ENCODE measurements around the gene MAPK4. TPM values are rescaled to one million over a fixed set of nuclear protein-coding genes. Genes with fewer than 3 reads are reported as not detected.

MAPK4 gene
- total RNA-seq, 4 donors from 2014 or later, result 0.13 to 3.1 (median 0.61) TPM

DNA sequence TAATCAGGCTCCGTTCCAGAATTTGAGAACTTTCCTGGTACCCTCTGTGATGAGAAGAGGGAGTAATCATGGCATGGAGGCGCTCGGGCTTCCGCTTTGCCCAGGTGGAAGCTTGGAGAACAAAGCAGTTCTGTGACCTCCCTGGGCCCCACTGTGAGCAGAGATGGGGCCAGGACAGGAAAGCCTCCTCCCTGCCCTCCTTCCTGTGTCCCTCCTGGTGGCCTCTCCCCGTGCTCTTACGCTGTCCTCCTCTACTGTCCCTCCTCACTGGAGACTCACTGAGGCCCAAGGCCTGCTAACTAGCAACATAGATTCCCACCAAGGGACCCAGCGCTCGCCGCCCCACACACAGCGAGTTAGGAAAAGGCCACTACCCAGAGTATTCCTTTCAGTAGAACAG, 119.8 kb downstream of the MAPK4 start:
- Histone ChIP-seq H3K27me3 (no peaks in the 10 kb centered on the region), H3K27ac (no peak overlapping the region), H3K4me3 (no peak overlapping the region), H3K9me3 (no peaks in the 10 kb centered on the region), H3K4me1 (no peaks in the 10 kb centered on the region), H3K36me3 (no peaks in the 10 kb centered on the region)
- 87 to 93% methylated on average over 10 of the region's 10 CpGs for WGBS, 2 donors
- intact Hi-C loops (cut with DNase I), result no loop called here
- TF ChIP-seq POLR2A (IDR thresholded peaks at IDR 0.05) (no peak), CTCF (IDR thresholded peaks at IDR 0.05) (no peak)
- no peak for DNase-seq

DNA sequence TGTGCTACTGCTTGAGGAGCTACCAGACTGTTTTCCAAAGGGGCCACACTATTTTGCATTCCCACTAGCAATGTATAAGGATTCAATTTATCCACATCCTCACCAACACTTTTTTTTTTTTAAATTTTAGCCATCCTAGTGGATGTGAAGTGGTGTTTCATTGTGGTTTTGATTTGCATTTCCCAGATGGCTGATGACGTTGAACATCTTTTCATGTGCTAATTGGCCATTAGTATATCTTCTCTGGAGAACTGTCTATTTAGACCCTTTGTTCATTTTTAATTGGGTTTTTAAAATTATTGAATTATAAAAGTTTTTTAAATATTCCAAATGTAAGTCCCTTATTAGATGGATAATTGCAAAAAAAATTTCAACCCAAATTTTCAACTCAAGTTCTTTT, 121.1 kb downstream of the MAPK4 start:
- Histone ChIP-seq H3K27ac (no peak overlapping the region), H3K4me3 (no peak overlapping the region), H3K9me3 (no peaks in the 10 kb centered on the region), H3K4me1 (no peaks in the 10 kb centered on the region), H3K27me3 (no peaks in the 10 kb centered on the region), H3K36me3 (no peaks in the 10 kb centered on the region)
- intact Hi-C loops (cut with DNase I), result no loop called here
- no peak for TF ChIP-seq POLR2A (IDR thresholded peaks at IDR 0.05)
- TF ChIP-seq CTCF (IDR thresholded peaks at IDR 0.05), result no peak
- DNase-seq, result no peak
- 57 to 64% methylated on average over 1 of the region's 1 CpG for WGBS, 2 donors

DNA sequence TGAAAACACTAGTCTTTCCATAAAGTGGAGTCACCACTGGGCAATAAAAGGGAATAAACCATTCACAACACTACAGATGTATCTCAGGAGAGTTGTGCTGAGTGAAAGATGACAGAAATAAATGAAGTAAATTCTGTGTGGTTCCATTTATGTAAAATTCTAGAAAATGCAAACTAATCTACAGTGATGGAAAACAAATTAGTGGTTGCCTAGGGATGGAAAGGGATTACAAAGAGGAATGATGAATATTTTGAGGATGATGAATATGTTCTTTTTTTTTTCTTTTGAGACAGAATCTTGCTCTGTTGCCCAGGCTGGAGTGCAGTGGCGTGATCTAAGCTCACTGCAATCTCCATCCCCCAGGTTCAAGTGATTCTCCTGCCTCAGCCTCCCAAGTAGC, 123.0 kb downstream of the MAPK4 start:
- intact Hi-C loops (cut with DNase I), result no loop called here
- TF ChIP-seq POLR2A (IDR thresholded peaks at IDR 0.05), result no peak
- TF ChIP-seq CTCF (IDR thresholded peaks at IDR 0.05), result no peak

GRCh38 chr18:50686409-50686808, 126.5 kb downstream of the MAPK4 start:
- Histone ChIP-seq H3K36me3 (no peaks in the 10 kb centered on the region), H3K4me1 (no peaks in the 10 kb centered on the region), H3K9me3 (no peaks in the 10 kb centered on the region), H3K27ac (no peak overlapping the region), H3K4me3 (no peak overlapping the region), H3K27me3 (no peaks in the 10 kb centered on the region)
- TF ChIP-seq CTCF (IDR thresholded peaks at IDR 0.05), result no peak
- TF ChIP-seq POLR2A (IDR thresholded peaks at IDR 0.05), result no peak
- 48 to 64% methylated on average over 6 to 8 of the region's 8 CpGs for WGBS, 2 donors
- intact Hi-C loops (cut with DNase I), result no loop called here
- DNase-seq, result no peak

More for the DNA sequence above, 123.0 kb downstream of the MAPK4 start:
- no peak for DNase-seq
- H3K4me1 ChIP-seq, result no peaks in the 10 kb centered on the region
- no peaks in the 10 kb centered on the region for H3K9me3 ChIP-seq
- no peak overlapping the region for H3K27ac ChIP-seq
- no peak overlapping the region for H3K4me3 ChIP-seq
- no peaks in the 10 kb centered on the region for H3K27me3 ChIP-seq
- H3K36me3 ChIP-seq, result no peaks in the 10 kb centered on the region
- WGBS, 2 donors, result 53 to 75% methylated on average over 1 of the region's 1 CpG

GRCh38 chr18:50687491-50687890, 127.6 kb downstream of the MAPK4 start:
- 73 to 81% methylated on average over 3 to 5 of the region's 11 CpGs for WGBS, 2 donors

More at GRCh38 chr18:50687491-50687890, 127.6 kb downstream of the MAPK4 start:
- no peak overlapping the region for H3K4me3 ChIP-seq
- DNase-seq, result no peak
- intact Hi-C loops (cut with DNase I), result no loop called here
- H3K9me3 ChIP-seq, result no peaks in the 10 kb centered on the region
- no peaks in the 10 kb centered on the region for H3K36me3 ChIP-seq
- TF ChIP-seq CTCF (IDR thresholded peaks at IDR 0.05) (no peak), POLR2A (IDR thresholded peaks at IDR 0.05) (no peak)
- no peaks in the 10 kb centered on the region for H3K4me1 ChIP-seq
- H3K27me3 ChIP-seq, result no peaks in the 10 kb centered on the region
- H3K27ac ChIP-seq, result no peak overlapping the region

All from esophagus squamous epithelium (tissue), 5 donors.